Measurements from ENCODE around the gene TMIGD1. TPM values are rescaled to one million over a fixed set of nuclear protein-coding genes. Genes with fewer than 3 reads are reported as not detected.

Gene TMIGD1
- total RNA-seq, 1 experiment from 2014 or later: not detected

GRCh38 chr17:30302241-30302640, 31.6 kb downstream of the TMIGD1 start:
- in situ Hi-C loops (cut with HindIII; ENCODE audit: low pct_unique_long_range_greater_than_20kb, low sequenced_read_pairs): no loop called here
- no peak for DNase-seq (ENCODE audit: low read depth)

GRCh38 chr17:30300818-30301217, 33.0 kb downstream of the TMIGD1 start:
- DNase-seq (ENCODE audit: low read depth): no peak
- in situ Hi-C loops (cut with HindIII; ENCODE audit: low pct_unique_long_range_greater_than_20kb, low sequenced_read_pairs): no loop called here

DNA sequence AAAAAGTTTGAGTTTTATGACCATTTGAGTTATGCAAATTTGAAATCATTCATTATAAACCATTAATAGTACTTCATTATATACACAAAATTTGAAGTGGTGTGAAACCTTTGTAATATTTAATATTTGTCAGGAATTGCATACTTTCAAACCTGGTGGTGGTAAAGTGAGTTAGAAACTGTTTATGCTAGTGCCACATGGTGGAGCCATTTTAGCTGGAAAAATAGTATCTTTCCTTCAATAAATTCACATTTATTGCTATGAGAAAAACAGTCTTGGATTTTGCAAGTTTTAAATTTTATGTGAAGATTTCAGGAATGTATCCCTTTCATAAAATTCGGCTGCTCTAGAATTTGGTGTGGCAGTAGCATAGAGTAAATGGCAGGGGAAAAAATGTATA, 34.9 kb downstream of the TMIGD1 start:
- in situ Hi-C loops (cut with HindIII; ENCODE audit: low pct_unique_long_range_greater_than_20kb, low sequenced_read_pairs): no loop called here
- DNase-seq (ENCODE audit: low read depth): no peak

DNA sequence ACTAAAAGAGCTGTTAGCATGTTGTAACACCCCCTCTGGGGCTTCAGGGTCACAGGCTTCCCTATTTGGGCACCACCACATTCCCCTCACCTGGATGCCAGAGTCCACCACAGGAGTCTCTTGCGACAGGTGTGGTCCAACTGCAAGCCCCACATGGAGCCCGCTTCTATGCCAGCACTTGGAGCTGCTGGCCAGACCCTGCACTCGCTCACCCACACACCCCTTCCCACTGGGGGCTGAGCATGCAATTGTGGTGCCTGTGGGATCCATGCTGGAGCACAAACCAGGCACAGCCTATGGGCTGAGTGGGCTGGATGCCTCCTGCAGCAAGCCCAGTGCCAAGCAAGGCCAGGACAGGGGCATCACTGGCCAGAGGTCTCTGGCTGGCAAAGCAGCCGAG, 36.1 kb downstream of the TMIGD1 start:
- in situ Hi-C loops (cut with HindIII; ENCODE audit: low pct_unique_long_range_greater_than_20kb, low sequenced_read_pairs): no loop called here
- DNase-seq (ENCODE audit: low read depth): no peak

DNA sequence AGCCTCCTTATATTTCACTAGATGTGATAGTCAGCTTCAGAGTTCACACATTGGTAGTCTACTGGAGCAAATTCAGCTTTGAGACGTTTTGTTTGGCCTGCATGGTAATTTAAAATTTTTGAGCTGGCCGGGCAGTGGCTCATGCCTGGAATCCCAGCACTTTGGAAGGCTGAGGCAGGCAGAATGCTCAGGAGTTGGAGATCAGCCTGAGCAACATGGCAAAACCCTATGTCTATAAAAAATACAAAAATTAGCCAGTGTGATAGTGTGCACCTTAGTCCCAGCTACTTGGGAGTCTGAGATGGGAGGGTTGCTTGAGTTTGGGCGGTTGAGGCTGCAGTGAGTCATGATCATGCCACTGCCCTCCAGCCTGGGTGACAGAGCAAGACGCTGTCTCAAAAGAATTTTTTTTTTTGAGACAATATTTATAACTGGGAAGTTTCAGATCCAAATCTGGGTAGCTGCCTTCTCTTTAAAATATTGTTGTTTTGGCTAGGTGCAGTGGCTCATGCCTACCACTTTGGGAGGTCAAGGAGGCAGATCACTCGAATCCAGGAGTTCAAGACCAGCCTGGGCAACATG, 37.3 kb downstream of the TMIGD1 start:
- in situ Hi-C loops (cut with HindIII; ENCODE audit: low pct_unique_long_range_greater_than_20kb, low sequenced_read_pairs): no loop called here
- DNase-seq (ENCODE audit: low read depth): peak; percentile 33

GRCh38 chr17:30292286-30292858, 41.5 kb downstream of the TMIGD1 start:
- in situ Hi-C loops (cut with HindIII; ENCODE audit: low pct_unique_long_range_greater_than_20kb, low sequenced_read_pairs): no loop called here
- DNase-seq (ENCODE audit: low read depth): no peak

DNA sequence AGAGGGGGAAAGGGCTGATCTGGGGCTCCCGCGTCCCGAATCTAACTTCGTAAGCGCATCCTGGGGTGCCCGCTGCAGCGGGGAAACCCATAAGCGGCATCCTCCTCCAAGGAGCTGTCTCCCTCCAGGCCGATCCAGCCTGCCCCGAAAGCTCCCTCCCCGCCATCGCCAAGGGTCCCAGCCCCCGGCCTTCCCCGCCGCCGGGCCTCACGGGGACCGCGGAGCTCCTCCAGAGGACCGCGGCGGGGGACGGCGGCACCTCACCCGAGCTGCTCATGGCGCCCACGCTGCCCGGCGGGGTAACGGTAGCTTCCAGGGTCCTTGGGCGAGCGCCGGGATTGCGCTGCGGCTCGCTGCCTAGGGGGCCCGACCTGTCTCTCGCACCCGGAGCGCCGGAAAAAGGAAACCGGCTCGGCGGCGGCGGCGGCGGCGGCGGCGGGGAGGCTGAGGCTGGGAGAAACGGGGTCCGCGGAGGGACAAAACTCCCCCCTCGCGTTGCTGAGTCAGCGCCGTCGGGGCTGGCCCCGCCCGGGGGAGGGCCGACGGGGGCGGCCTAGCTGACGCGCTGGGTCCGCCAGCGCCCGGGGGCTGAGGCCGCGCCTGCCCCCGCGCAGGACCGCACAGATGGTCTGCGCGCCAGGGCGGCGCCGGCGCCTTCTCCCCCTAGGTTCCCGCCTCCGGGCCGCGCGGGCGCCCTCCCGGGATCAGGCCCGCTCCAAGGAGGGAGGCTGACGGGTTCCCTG, 42.1 kb downstream of the TMIGD1 start, which contains the start of gene BLMH:
TSS of gene BLMH (minus strand) at position 402 of the 743 bp plus-strand sequence. CDS start at position 277, 125 bp downstream.
- DNase-seq (ENCODE audit: low read depth): peak; percentile 84
- in situ Hi-C loops (cut with HindIII; ENCODE audit: low pct_unique_long_range_greater_than_20kb, low sequenced_read_pairs): no loop called here

DNA sequence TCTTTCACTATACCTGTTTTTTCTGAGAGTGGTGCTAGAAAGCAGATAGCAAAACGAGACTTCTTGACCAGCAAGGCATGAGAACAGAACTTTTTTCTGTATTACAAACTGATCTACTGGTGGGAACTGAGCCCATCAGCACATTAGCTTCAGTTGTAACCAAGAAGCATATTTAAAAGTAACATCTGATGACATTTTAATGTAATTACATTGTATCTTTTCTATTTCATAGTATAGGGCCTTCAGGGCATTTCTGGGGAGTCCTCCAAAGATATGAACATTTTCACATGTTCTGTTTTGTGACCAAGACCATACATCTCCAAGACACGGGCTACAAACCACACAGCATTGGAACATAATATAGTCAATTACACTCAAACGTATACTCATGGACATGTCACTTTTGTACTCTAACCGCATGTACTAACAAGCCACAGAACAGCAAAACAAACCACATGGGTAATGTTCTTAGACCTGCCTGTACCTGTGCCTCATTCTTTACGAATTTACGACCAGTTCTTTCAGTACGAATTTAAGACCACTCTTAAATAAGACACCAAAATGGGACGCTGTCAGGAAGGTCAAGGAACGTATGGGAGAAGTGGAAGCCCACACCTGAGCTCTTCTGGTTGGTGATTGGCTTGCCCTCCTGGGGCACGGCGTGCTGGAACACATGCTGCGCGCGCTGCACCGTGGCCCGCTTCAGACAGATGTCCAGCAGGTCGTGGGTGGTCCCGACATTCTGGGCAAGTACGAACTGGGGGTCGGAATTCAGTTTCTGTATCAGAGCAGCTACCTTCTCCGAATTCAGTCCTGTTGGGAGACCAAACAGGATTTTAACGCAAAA, 42.9 kb downstream of the TMIGD1 start:
- in situ Hi-C loops (cut with HindIII; ENCODE audit: low pct_unique_long_range_greater_than_20kb, low sequenced_read_pairs): no loop called here
- DNase-seq (ENCODE audit: low read depth): peak; percentile 44

DNA sequence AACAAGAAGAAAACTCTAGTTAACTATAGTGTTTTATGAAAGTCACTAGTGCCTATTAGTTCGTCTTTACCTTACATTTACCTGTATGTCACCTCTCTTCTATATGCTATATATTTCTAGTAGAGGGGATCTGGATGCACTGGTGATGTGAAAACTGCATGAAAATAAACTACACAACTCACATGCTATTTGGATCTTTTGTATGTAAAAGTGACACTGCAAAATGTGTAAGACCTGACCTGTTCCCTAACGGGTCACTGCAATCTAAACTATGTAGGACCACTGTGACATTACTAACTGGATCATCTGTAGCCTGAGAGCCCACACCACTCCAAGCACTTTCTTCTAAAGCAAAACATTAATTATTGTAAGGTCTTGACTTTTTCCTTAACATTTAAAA, 43.8 kb downstream of the TMIGD1 start:
- in situ Hi-C loops (cut with HindIII; ENCODE audit: low pct_unique_long_range_greater_than_20kb, low sequenced_read_pairs): no loop called here
- no peak for DNase-seq (ENCODE audit: low read depth)

GRCh38 chr17:30279156-30279555, 54.7 kb downstream of the TMIGD1 start:
- in situ Hi-C loops (cut with HindIII; ENCODE audit: low pct_unique_long_range_greater_than_20kb, low sequenced_read_pairs): no loop called here

GRCh38 chr17:30278032-30278431, 55.8 kb downstream of the TMIGD1 start:
- in situ Hi-C loops (cut with HindIII; ENCODE audit: low pct_unique_long_range_greater_than_20kb, low sequenced_read_pairs): no loop called here
- DNase-seq (ENCODE audit: low read depth): peak; percentile 38

More at GRCh38 chr17:30279156-30279555, 54.7 kb downstream of the TMIGD1 start:
- no peak for DNase-seq (ENCODE audit: low read depth)

- no peak for DNase-seq (ENCODE audit: low read depth)
- in situ Hi-C loops (cut with HindIII; ENCODE audit: low pct_unique_long_range_greater_than_20kb, low sequenced_read_pairs): no loop called here
Measured at GRCh38 chr17:30275911-30276310, 57.9 kb downstream of the TMIGD1 start.

- DNase-seq (ENCODE audit: low read depth): peak; percentile 77
- in situ Hi-C loops (cut with HindIII; ENCODE audit: low pct_unique_long_range_greater_than_20kb, low sequenced_read_pairs): loop anchor here (25.0 kb wide), 1 partner anchor 138 kb away; no protein-coding TSS in a partner anchor
Measured at GRCh38 chr17:30274887-30275286, 59.0 kb downstream of the TMIGD1 start.

GRCh38 chr17:30273373-30273772, 60.5 kb downstream of the TMIGD1 start:
- in situ Hi-C loops (cut with HindIII; ENCODE audit: low pct_unique_long_range_greater_than_20kb, low sequenced_read_pairs): loop anchor here (25.0 kb wide), 1 partner anchor 136 kb away; no protein-coding TSS in a partner anchor
- no peak for DNase-seq (ENCODE audit: low read depth)

DNA sequence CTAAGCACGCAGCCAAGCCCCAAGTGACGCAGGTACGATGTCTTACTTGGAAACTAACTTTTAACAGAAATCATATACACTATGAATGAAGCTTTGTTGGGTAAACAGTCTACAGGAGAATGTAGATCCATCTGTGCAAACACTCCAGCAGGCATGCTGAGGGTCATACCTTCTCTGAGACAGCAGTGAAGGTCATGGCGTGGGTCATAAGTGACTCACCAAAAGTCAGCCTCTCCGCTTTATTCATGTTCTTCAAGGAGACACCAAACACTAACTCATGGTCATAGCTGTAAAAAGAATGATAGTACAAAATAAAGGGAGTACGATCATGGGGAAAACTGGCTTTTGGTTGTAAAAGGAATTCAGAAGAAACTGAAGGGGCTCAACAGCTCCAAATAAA, 62.8 kb downstream of the TMIGD1 start:
- DNase-seq (ENCODE audit: low read depth): no peak
- in situ Hi-C loops (cut with HindIII; ENCODE audit: low pct_unique_long_range_greater_than_20kb, low sequenced_read_pairs): loop anchor here (25.0 kb wide), 1 partner anchor 134 kb away; no protein-coding TSS in a partner anchor

DNA sequence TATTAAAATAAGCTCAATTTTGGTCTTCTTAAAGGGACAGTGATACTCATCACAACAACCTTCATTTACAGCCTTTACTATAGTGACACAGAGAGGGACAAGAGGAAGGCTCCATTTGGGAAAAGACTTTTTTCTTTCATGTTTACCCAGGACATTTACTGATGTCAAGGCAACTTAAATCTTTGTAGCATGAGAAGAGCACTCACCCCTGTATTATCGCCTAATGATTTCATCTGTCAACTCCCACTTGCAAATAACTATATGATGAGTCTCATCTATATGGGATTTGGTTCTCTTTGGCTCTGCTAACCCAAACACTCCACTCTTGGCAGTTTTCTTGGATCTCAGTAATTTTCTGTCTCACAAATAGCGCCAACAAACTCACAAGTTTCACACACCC, 66.2 kb downstream of the TMIGD1 start:
- in situ Hi-C loops (cut with HindIII; ENCODE audit: low pct_unique_long_range_greater_than_20kb, low sequenced_read_pairs): loop anchor here (25.0 kb wide), 1 partner anchor 130 kb away; no protein-coding TSS in a partner anchor
- no peak for DNase-seq (ENCODE audit: low read depth)

Data from Caki2 (cell line).